ENCODE results near the gene TLE1. TPM values are rescaled to one million over a fixed set of nuclear protein-coding genes. Genes with fewer than 3 reads are reported as not detected.

Gene TLE1
- total RNA-seq, 1 donor from 2014 or later = 9.7 TPM

- no peak for DNase-seq
- ATAC-seq (ENCODE audit: poor library complexity) = no peak
- intact Hi-C loops (cut with DNase I) = no loop called here
These were observed 123.7 kb downstream of the TLE1 start for GRCh38 chr9:81565609-81566008.

DNA sequence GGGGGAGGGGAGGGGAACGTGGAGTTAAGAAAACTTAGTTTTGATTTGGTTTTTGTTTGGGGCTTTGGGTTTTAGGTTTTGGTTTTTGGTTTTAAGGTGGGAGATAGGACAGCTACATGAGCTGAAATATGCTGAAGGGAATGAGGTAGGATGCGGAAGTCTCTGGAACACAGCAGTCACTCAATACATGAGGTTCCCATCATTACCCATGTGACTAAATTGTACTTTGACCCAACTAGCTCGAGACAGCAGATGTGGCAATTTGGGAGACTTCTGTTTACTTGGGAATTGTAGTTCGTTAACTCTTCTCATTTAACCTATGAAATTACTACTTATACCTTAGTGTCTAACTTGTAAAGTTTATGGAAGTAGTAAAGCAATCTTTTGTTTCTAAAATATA lies 124.2 kb downstream of the TLE1 start:
- ATAC-seq (ENCODE audit: poor library complexity) (no peak), DNase-seq (no peak)
- intact Hi-C loops (cut with DNase I) = no loop called here

DNA sequence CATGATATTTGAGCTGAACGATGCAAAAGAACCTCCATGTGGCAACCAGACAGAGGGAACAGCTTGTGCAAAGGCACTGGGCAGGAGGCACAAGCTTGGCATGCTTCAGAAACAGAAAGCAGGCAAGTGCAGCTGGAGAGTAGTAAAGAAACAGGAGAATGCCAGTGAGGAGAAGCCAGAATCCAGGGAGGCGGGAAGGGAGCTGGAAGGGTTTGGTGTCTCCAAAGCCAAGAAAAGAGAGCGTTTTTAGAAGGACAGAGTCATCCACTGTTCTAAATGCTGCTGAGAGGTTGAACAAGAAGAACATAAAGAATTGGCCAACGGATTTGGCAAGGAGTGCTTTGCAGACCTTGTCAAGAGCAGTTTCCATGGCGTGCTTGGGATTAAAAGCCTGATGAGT lies 124.7 kb downstream of the TLE1 start:
- intact Hi-C loops (cut with DNase I) = no loop called here
- ATAC-seq (ENCODE audit: poor library complexity) (no peak), DNase-seq (no peak)

DNA sequence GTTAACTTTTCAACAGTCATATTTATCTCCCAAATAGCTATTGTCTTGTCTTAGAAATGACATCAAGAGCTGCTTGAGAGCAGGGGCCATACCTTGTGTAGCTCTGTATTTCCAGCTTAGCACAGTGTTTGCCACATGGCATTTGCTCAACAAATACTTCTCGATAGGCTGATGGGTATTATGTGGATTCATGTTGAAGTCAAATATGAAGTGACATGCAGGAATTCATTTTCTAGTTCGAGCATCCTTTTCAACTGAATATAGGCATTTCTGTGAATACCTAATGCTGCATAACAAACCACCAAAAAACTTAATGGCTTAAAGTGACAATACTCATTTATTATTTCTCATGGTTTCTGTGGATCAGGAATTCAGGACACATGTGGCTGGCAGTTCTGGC lies 125.6 kb downstream of the TLE1 start:
- intact Hi-C loops (cut with DNase I) = no loop called here
- DNase-seq = no peak
- ATAC-seq (ENCODE audit: poor library complexity) = no peak

DNA sequence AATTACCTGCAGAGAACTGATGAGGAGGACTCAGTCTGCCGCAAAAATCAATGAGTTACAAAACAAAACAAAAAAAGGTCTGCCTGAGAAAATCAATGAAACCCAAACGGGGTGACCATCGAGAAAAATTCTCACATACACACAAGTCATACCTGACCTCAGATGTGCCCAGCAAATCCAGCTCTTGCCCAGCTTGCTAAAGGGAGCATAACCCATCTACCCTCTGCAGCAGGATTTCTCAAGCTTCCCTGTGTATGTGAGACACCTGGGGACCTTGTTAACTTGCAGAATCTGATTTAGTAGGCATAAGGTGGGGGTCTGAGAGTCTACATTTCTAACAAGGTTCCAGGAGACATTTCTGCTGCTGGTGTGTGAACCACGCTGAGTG lies 126.3 kb downstream of the TLE1 start:
- ATAC-seq (ENCODE audit: poor library complexity) (no peak), DNase-seq (no peak)
- intact Hi-C loops (cut with DNase I) = no loop called here

- intact Hi-C loops (cut with DNase I) = no loop called here
- DNase-seq (peak; percentile 58), ATAC-seq (ENCODE audit: poor library complexity) (peak; percentile 23)
These were observed 126.9 kb downstream of the TLE1 start for GRCh38 chr9:81562231-81563019.

DNA sequence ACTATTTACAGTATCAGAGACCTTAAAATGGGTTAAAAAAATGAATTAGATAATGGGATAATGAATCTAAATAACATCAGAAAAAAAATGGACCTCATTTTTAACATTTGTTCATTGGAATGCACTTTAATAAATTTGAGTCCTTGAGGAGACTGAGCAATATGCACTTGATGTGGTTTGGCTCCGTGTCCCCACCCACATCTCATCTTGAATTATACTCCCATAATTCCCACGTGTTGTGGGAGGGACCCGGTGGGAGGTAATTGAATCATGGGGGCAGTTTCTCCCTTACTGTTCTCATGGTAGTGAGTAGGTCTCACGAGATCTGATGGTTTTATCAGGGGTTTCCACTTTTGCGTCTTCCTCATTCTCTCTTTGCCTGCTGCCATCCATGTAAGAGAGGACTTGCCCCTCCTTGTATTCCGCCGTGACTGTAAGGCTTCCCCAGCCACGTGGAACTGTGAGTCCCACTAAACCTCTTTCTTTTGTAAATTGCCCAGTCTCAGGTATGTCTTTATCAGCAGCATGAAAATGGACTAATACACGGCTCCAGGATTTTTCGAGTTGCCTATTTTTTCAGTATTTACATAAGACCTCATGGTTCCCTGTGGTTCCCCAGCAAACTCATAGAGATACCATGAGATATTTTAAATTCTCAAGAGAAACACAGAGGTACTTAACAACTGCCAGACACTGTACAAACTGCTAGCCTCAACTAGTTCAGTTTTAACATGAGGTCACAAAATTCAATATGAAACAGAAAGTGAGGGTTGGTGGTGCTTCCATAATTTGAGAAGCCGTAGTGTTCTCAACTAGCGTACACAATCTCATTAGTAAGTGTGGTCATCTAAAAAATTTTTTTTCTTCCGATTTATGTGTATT lies 128.3 kb downstream of the TLE1 start:
- ATAC-seq (ENCODE audit: poor library complexity) = no peak
- intact Hi-C loops (cut with DNase I) = no loop called here
- no peak for DNase-seq

DNA sequence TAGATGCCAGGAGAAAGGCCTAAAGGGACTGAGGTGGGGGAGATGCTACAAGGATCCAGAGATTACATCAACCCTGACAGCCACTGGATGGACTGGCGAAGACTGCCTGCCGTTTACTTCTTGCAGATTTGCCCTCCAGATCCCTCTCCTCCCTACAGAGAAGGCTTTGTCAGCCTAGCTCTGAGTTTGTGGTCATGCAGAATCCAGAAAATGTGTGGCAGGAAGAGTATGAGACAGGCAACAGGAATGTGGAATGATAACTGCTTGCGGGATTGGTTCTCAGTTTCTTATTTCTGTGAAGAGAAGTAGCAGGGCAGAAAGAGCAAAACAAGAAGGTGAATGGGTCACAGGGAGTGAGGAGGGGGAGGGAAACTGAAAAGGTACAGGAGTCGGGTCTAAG lies 129.6 kb downstream of the TLE1 start:
- ATAC-seq (ENCODE audit: poor library complexity) (no peak), DNase-seq (no peak)
- intact Hi-C loops (cut with DNase I) = no loop called here

- DNase-seq (no peak), ATAC-seq (ENCODE audit: poor library complexity) (no peak)
- intact Hi-C loops (cut with DNase I) = no loop called here
These were observed 130.2 kb downstream of the TLE1 start for GRCh38 chr9:81559197-81559596.

GRCh38 chr9:81558091-81558830 lies 131.1 kb downstream of the TLE1 start:
- ATAC-seq (ENCODE audit: poor library complexity) (peak; percentile 89), DNase-seq (no peak)
- intact Hi-C loops (cut with DNase I) = no loop called here

GRCh38 chr9:81557452-81558090 lies 131.8 kb downstream of the TLE1 start:
- ATAC-seq (ENCODE audit: poor library complexity) = peak; percentile 58
- intact Hi-C loops (cut with DNase I) = no loop called here

DNA sequence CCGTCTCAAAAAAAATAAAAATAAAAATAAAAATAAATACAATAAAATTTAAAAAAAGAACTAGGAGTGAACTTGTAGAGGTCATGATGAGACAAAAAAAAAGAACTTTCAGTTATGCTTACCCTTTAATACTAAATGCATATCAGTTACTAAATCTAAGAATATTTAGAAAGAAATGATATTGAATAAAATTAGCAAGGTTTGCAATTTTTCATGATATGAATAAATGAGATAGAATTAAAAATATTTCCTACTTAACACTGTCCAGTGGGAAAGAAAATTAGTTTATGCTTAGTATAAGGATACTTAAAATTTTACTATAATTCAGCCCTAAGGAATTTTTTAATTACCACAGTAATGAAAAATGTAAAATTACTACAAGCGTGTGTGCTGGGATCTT lies 132.4 kb downstream of the TLE1 start:
- ATAC-seq (ENCODE audit: poor library complexity) (no peak), DNase-seq (no peak)
- intact Hi-C loops (cut with DNase I) = no loop called here

More at GRCh38 chr9:81557452-81558090, 131.8 kb downstream of the TLE1 start:
- no peak for DNase-seq

- intact Hi-C loops (cut with DNase I) = no loop called here
- ATAC-seq (ENCODE audit: poor library complexity) (peak; percentile 12), DNase-seq (no peak)
These were observed 136.8 kb downstream of the TLE1 start for GRCh38 chr9:81552581-81552991.

GRCh38 chr9:81550207-81550583 lies 139.2 kb downstream of the TLE1 start:
- DNase-seq (no peak), ATAC-seq (ENCODE audit: poor library complexity) (no peak)
- intact Hi-C loops (cut with DNase I) = no loop called here

DNA sequence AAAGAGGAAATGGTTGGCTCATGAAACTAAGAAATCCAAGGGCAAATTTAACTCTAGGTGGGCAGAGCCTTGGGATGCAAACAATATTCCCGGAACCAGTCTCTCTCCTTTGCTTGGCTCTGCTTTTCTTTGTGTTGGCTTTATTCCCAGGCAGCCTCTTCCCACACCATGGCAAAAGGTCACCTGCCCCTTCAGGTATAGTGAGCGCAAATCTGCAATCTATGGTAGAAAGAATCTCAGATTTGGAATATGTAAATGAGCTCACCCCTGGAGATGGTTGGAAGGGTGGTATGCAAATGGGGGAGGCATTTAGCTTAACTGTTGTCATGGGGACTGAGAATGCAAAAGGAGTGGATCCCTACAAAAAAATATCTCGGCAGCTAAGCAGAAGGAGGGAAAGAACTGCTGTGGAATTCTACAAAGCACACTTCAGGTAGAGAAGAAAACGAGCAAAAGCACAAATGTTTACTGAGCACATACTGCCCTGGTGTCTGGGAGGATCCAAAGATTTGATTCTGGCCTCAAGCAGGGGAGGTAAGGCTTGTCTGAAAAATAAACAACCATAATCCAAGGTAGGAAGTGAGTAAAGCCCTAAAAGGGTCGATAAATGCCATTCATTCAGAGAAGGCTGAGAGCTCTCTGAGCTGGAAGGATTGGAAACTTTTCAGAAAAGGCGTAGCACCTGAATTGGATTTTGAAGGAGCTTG lies 139.7 kb downstream of the TLE1 start:
- no peak for DNase-seq
- intact Hi-C loops (cut with DNase I) = no loop called here
- no peak for ATAC-seq (ENCODE audit: poor library complexity)

DNA sequence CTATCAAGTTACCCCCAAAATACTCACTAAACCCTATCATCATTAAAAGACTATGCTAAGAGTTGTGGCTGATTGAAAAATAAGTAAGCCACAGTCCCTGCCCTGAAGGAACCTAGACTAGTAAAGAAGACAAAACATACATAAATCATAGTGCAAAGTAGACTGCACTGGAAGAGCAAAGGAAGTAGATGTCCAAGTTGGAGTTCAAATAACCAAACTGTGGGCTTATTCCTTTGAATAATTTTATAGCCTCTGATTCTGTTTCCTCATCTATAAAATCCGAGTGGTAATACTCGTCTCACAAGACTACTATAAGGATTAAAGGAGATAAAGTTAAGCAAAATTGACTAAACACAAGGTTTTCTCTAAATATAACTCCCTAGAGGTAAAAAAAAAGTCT lies 140.4 kb downstream of the TLE1 start:
- no peak for ATAC-seq (ENCODE audit: poor library complexity)

DNA sequence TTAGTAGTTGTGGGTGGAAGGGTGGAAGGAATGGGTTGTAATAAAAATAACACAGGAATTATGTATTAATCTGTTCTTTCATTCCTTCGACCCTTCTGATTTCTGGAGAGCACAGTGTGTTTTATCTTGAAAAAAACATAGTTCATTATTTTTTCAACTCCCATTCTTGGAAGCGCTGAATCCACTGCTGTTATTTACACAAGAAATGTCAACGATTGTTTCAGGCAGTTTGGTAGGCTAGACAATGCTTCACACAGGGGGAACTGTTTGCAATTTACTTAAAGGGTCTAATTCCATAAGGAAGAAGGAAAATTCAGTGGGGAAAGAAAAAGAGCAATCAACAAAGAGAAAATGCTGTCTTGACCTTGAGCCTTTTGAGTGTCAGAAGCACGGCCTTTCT lies 142.9 kb downstream of the TLE1 start:
- ATAC-seq (ENCODE audit: poor library complexity) (no peak), DNase-seq (no peak)
- intact Hi-C loops (cut with DNase I) = no loop called here

More for the DNA sequence above, 140.4 kb downstream of the TLE1 start:
- intact Hi-C loops (cut with DNase I) = no loop called here
- no peak for DNase-seq

GRCh38 chr9:81543695-81544094 lies 145.7 kb downstream of the TLE1 start:
- ATAC-seq (ENCODE audit: poor library complexity) (no peak), DNase-seq (no peak)
- intact Hi-C loops (cut with DNase I) = no loop called here

Measured in Right ventricle myocardium superior (tissue), 1 donor.